ENCODE measurements around the gene SLC39A11. TPM values are rescaled to one million over a fixed set of nuclear protein-coding genes. Genes with fewer than 3 reads are reported as not detected.

SLC39A11 gene
- total and polyA plus RNA-seq, 4 donors: 18.9 to 44.9 (median 28.2) TPM

GRCh38 chr17:72988451-72988850, 104.0 kb downstream of the SLC39A11 start:
- Histone ChIP-seq H3K27me3 (ENCODE audit: control insufficient read depth in 4 of 4, insufficient read depth in 4 of 4, low read length in 3 of 4) (no peaks in the 10 kb centered on the region), H3K36me3 (ENCODE audit: control insufficient read depth in 4 of 4, insufficient read depth in 3 of 4, low read depth in 1 of 4, low read length in 3 of 4) (no peaks in the 10 kb centered on the region), H3K27ac (ENCODE audit: low read depth in 1 of 2, low read length in 2 of 2) (no peak overlapping the region), H3K9ac (ENCODE audit: low read depth in 1 of 2, low read length in 2 of 2) (no peak overlapping the region), H3K4me3 (ENCODE audit: low read depth in 1 of 3, low read length in 3 of 3) (no peak overlapping the region), H3K4me1 (ENCODE audit: control insufficient read depth in 4 of 4, insufficient read depth in 4 of 4, low read length in 3 of 4) (peaks cover 3 to 15% (median 9%) of the 10 kb centered on the region in 4 donors), H3K9me3 (ENCODE audit: control insufficient read depth in 4 of 4, low read length in 3 of 4) (no peaks in the 10 kb centered on the region)
- no peak for TF ChIP-seq YY1 (IDR thresholded peaks at IDR 0.05)
- TF ChIP-seq MAX (IDR thresholded peaks at IDR 0.05): no peak
- no peak for TF ChIP-seq HNF4A (conservative IDR thresholded peaks at IDR 0.05)
- no peak for TF ChIP-seq SP1 (IDR thresholded peaks at IDR 0.05)
- no peak for TF ChIP-seq FOXA1 (IDR thresholded peaks at IDR 0.05)
- no peak for TF ChIP-seq GABPA (IDR thresholded peaks at IDR 0.05 in 1 of 2, conservative IDR thresholded peaks at IDR 0.05 in 1 of 2)
- no peak for TF ChIP-seq HNF4G (IDR thresholded peaks at IDR 0.05)
- TF ChIP-seq RXRA (IDR thresholded peaks at IDR 0.05): no peak
- no peak for TF ChIP-seq JUND (IDR thresholded peaks at IDR 0.05)
- TF ChIP-seq FOXA2 (IDR thresholded peaks at IDR 0.05): no peak
- TF ChIP-seq, protein P1, sequence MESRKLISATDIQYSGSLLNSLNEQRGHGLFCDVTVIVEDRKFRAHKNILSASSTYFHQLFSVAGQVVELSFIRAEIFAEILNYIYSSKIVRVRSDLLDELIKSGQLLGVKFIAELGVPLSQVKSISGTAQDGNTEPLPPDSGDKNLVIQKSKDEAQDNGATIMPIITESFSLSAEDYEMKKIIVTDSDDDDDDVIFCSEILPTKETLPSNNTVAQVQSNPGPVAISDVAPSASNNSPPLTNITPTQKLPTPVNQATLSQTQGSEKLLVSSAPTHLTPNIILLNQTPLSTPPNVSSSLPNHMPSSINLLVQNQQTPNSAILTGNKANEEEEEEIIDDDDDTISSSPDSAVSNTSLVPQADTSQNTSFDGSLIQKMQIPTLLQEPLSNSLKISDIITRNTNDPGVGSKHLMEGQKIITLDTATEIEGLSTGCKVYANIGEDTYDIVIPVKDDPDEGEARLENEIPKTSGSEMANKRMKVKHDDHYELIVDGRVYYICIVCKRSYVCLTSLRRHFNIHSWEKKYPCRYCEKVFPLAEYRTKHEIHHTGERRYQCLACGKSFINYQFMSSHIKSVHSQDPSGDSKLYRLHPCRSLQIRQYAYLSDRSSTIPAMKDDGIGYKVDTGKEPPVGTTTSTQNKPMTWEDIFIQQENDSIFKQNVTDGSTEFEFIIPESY (IDR thresholded peaks at IDR 0.05): no peak
- TF ChIP-seq, protein P2, sequence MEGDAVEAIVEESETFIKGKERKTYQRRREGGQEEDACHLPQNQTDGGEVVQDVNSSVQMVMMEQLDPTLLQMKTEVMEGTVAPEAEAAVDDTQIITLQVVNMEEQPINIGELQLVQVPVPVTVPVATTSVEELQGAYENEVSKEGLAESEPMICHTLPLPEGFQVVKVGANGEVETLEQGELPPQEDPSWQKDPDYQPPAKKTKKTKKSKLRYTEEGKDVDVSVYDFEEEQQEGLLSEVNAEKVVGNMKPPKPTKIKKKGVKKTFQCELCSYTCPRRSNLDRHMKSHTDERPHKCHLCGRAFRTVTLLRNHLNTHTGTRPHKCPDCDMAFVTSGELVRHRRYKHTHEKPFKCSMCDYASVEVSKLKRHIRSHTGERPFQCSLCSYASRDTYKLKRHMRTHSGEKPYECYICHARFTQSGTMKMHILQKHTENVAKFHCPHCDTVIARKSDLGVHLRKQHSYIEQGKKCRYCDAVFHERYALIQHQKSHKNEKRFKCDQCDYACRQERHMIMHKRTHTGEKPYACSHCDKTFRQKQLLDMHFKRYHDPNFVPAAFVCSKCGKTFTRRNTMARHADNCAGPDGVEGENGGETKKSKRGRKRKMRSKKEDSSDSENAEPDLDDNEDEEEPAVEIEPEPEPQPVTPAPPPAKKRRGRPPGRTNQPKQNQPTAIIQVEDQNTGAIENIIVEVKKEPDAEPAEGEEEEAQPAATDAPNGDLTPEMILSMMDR (IDR thresholded peaks at IDR 0.05; ENCODE audit: low read depth, low read length, missing input control): no peak
- TF ChIP-seq ATF3 (IDR thresholded peaks at IDR 0.05): no peak
- no peak for TF ChIP-seq TAF1 (conservative IDR thresholded peaks at IDR 0.05)
- DNase-seq (ENCODE audit: low spot score): no peak
- 91% methylated on average over 5 of the region's 5 CpGs for WGBS

DNA sequence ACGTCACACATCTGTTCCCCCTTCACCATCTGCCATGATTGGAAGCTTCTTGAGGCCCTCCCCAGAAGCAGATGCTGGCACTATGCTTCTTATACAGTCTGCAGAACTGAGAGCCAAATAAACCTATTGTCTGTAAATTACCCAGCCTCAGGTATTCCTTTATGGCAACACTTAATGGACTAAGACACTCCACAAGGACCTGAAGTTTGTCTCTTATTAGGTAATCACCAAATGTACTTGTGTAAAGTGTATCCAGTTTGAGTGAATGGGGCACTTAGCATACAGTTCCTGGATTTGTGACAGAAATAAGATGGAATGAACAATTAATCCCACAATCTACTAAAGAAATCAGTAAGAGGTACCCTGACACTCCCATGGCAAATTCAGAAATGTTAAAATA, 105.3 kb downstream of the SLC39A11 start:
- H3K27ac ChIP-seq (ENCODE audit: low read depth in 1 of 2, low read length in 2 of 2): no peak overlapping the region
- 98% methylated on average over 1 of the region's 1 CpG for WGBS
- no peaks in the 10 kb centered on the region for H3K9me3 ChIP-seq (ENCODE audit: control insufficient read depth in 4 of 4, low read length in 3 of 4)

More for the DNA sequence above, 105.3 kb downstream of the SLC39A11 start:
- no peak for DNase-seq (ENCODE audit: low spot score)
- Histone ChIP-seq H3K27me3 (ENCODE audit: control insufficient read depth in 4 of 4, insufficient read depth in 4 of 4, low read length in 3 of 4) (no peaks in the 10 kb centered on the region), H3K36me3 (ENCODE audit: control insufficient read depth in 4 of 4, insufficient read depth in 3 of 4, low read depth in 1 of 4, low read length in 3 of 4) (no peaks in the 10 kb centered on the region), H3K4me3 (ENCODE audit: low read depth in 1 of 3, low read length in 3 of 3) (no peak overlapping the region), H3K9ac (ENCODE audit: low read depth in 1 of 2, low read length in 2 of 2) (no peak overlapping the region), H3K4me1 (ENCODE audit: control insufficient read depth in 4 of 4, insufficient read depth in 4 of 4, low read length in 3 of 4) (peaks cover 5 to 23% (median 18%) of the 10 kb centered on the region in 4 donors)
- TF ChIP-seq SP1 (IDR thresholded peaks at IDR 0.05): no peak
